ENCODE measurements around the gene EMX1.

Gene EMX1

GRCh38 chr2:72961036-72961720 lies 43.9 kb downstream of the EMX1 start:
- DNase-seq, result no peak

GRCh38 chr2:72961853-72962468 lies 44.6 kb downstream of the EMX1 start:
- no peak for DNase-seq

GRCh38 chr2:72962911-72963310 lies 45.6 kb downstream of the EMX1 start:
- no peak for DNase-seq

- DNase-seq, result no peak
These were observed 46.3 kb downstream of the EMX1 start for GRCh38 chr2:72963423-72964145.

- no peak for DNase-seq
These were observed 46.8 kb downstream of the EMX1 start for GRCh38 chr2:72964146-72964525.

- no peak for DNase-seq
These were observed 47.7 kb downstream of the EMX1 start for GRCh38 chr2:72965016-72965415.

- no peak for DNase-seq
These were observed 48.6 kb downstream of the EMX1 start for GRCh38 chr2:72965770-72966450.

- no peak for DNase-seq
These were observed 51.0 kb downstream of the EMX1 start for GRCh38 chr2:72968286-72968685.

GRCh38 chr2:72969706-72970105 lies 52.4 kb downstream of the EMX1 start:
- no peak for DNase-seq

- no peak for DNase-seq
These were observed 53.7 kb downstream of the EMX1 start for GRCh38 chr2:72971036-72971435.

GRCh38 chr2:72972352-72973136 lies 55.2 kb downstream of the EMX1 start:
- DNase-seq, result no peak

- no peak for DNase-seq
These were observed 55.8 kb downstream of the EMX1 start for GRCh38 chr2:72973137-72973535.

GRCh38 chr2:72973566-72974435 lies 56.5 kb downstream of the EMX1 start:
- DNase-seq, result peak; percentile 14

- no peak for DNase-seq
These were observed 57.1 kb downstream of the EMX1 start for GRCh38 chr2:72974436-72974754.

GRCh38 chr2:72975017-72975416 lies 57.7 kb downstream of the EMX1 start:
- no peak for DNase-seq

- DNase-seq, result peak; percentile 8
These were observed 62.6 kb downstream of the EMX1 start for GRCh38 chr2:72979896-72980295.

GRCh38 chr2:72980535-72981217 lies 63.4 kb downstream of the EMX1 start:
- no peak for DNase-seq

GRCh38 chr2:72981536-72981935 lies 64.2 kb downstream of the EMX1 start:
- DNase-seq, result no peak

- no peak for DNase-seq
These were observed 64.9 kb downstream of the EMX1 start for GRCh38 chr2:72982219-72982618.

- DNase-seq, result no peak
These were observed 65.6 kb downstream of the EMX1 start for GRCh38 chr2:72982781-72983499.
